DOHH2 (cell line): ENCODE data around the gene DNAJC15.

ENCODE experiments used
- H3F3A ChIP-seq: fragments of 200-600 bp; sonication (generic), shearing (Covaris generic); 2 replicates; pipeline ENCODE4 v1.6.0; 2016; ENCODE audit warnings: antibody characterized with exemption, mild to moderate bottlenecking; ENCODE audit not compliant: control insufficient read depth, insufficient read depth
- H3K27ac ChIP-seq: fragments of 200-600 bp; sonication (generic); 2 replicates; pipeline ENCODE4 v1.5.1; 2014; ENCODE audit warnings: low read depth, mild to moderate bottlenecking, low read length, moderate library complexity
- H3K27me3 ChIP-seq: fragments of 200-600 bp; sonication (generic); 2 replicates; pipeline ENCODE4 v1.6.1; 2014; ENCODE audit warnings: mild to moderate bottlenecking, low read length, mixed read lengths; ENCODE audit not compliant: control insufficient read depth
- H3K36me3 ChIP-seq: fragments of 200-600 bp; sonication (generic); 2 replicates; pipeline ENCODE4 v1.6.1; 2014; ENCODE audit warnings: mild to moderate bottlenecking, low read length, moderate library complexity, mixed read lengths; ENCODE audit not compliant: control insufficient read depth
- H3K4me1 ChIP-seq: fragments of 200-600 bp; sonication (generic); 2 replicates; pipeline ENCODE4 v1.6.1; 2014; ENCODE audit warnings: mild to moderate bottlenecking, low read length, mixed read lengths; ENCODE audit not compliant: control insufficient read depth
- H3K4me2 ChIP-seq: fragments of 200-600 bp; sonication (generic); 2 replicates; pipeline ENCODE4 v1.6.0; 2014; ENCODE audit warnings: mild to moderate bottlenecking, low read length, moderate library complexity
- H3K4me3 ChIP-seq: fragments of 200-600 bp; sonication (generic); 2 replicates; pipeline ENCODE4 v1.5.1; 2014; ENCODE audit warnings: mild to moderate bottlenecking, low read length, mixed read lengths
- H3K79me2 ChIP-seq: fragments of 200-600 bp; sonication (generic); 2 replicates; pipeline ENCODE4 v1.6.1; 2014; ENCODE audit warnings: mild to moderate bottlenecking, low read length, mixed read lengths; ENCODE audit not compliant: control insufficient read depth
- H3K9me2 ChIP-seq: fragments of 200-600 bp; sonication (generic); replicated peaks from 2 replicates; pipeline ENCODE4 v1.6.1; 2014; ENCODE audit warnings: mild to moderate bottlenecking, low read length, mixed read lengths; ENCODE audit not compliant: control insufficient read depth
- H3K9me3 ChIP-seq: fragments of 200-600 bp; sonication (generic); 2 replicates; pipeline ENCODE4 v1.6.1; 2014; ENCODE audit warnings: antibody characterized with exemption, low read length, mixed read lengths; ENCODE audit not compliant: control insufficient read depth, insufficient read depth
- H4K20me1 ChIP-seq: fragments of 200-600 bp; sonication (generic); 2 replicates; pipeline ENCODE4 v1.6.0; 2014; ENCODE audit warnings: low read depth, mild to moderate bottlenecking, antibody characterized with exemption, low read length, moderate library complexity; ENCODE audit not compliant: control insufficient read depth, insufficient read depth
- EZH2phosphoT487 ChIP-seq: fragments of 200-600 bp; sonication (generic); IDR thresholded peaks from 2 replicates; pipeline ENCODE4 v1.6.1; 2017; ENCODE audit warnings: borderline replicate concordance, mild to moderate bottlenecking, antibody characterized with exemption, low read length, moderate library complexity, mixed read lengths
- TF ChIP-seq, protein P1 (sequence below): fragments of 200-600 bp; sonication (generic); IDR thresholded peaks from one replicate; pipeline ENCODE4 v1.5.1; 2014; ENCODE audit warnings: antibody characterized with exemption, mild to moderate bottlenecking, low read depth, low read length; ENCODE audit not compliant: poor library complexity, severe bottlenecking

Gene DNAJC15

DNA sequence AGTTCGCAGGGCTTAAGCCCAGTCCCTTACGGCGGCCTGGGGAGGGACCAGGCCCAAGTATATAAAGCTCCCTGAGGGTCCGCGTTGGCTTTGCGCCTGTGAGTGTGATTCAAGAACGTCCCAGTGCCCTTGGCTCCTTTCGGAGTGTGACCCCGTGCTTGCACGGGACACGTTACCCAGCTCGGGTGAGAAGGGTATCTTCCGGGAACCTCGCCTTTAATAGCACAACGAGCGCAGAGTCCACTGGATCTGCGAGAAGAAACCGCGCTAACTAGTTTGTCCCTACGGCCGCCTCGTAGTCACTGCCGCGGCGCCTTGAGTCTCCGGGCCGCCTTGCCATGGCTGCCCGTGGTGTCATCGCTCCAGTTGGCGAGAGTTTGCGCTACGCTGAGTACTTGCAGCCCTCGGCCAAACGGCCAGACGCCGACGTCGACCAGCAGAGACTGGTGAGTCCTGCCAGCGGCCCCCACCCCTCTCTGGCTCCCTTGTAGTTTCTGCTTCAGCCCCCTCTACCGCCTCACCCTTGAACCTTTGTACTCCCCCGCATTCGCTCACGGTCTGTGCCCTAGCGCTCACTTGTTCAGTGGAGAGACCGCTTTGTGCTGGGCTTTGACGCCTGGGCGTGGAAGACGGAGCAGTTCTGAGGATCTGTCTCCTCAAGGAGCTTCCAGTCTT lies at the start of gene DNAJC15:
TSS of gene DNAJC15 (plus strand) at position 298 of the 675 bp plus-strand sequence. CDS start at position 339, 41 bp downstream.
- Histone ChIP-seq H3K9me2 (no peaks in the 10 kb centered on the region), H3K4me3 (peak within 1 kb of the TSS; percentile 96), H3K79me2 (peaks cover 50% of the 10 kb centered on the region), H3K4me1 (peaks cover 36% of the 10 kb centered on the region), H3K4me2 (peak within 1 kb of the TSS; percentile 99), H3K27ac (peak within 1 kb of the TSS; percentile 79), H3K36me3 (peaks cover 29% of the 10 kb centered on the region), H3K27me3 (no peaks in the 10 kb centered on the region), H4K20me1 (no peaks in the 10 kb centered on the region), H3K9me3 (no peaks in the 10 kb centered on the region), H3F3A (no peaks in the 10 kb centered on the region)
- TF ChIP-seq, protein P1, sequence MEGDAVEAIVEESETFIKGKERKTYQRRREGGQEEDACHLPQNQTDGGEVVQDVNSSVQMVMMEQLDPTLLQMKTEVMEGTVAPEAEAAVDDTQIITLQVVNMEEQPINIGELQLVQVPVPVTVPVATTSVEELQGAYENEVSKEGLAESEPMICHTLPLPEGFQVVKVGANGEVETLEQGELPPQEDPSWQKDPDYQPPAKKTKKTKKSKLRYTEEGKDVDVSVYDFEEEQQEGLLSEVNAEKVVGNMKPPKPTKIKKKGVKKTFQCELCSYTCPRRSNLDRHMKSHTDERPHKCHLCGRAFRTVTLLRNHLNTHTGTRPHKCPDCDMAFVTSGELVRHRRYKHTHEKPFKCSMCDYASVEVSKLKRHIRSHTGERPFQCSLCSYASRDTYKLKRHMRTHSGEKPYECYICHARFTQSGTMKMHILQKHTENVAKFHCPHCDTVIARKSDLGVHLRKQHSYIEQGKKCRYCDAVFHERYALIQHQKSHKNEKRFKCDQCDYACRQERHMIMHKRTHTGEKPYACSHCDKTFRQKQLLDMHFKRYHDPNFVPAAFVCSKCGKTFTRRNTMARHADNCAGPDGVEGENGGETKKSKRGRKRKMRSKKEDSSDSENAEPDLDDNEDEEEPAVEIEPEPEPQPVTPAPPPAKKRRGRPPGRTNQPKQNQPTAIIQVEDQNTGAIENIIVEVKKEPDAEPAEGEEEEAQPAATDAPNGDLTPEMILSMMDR: peak; percentile 21
- no peak for TF ChIP-seq EZH2phosphoT487

DNA sequence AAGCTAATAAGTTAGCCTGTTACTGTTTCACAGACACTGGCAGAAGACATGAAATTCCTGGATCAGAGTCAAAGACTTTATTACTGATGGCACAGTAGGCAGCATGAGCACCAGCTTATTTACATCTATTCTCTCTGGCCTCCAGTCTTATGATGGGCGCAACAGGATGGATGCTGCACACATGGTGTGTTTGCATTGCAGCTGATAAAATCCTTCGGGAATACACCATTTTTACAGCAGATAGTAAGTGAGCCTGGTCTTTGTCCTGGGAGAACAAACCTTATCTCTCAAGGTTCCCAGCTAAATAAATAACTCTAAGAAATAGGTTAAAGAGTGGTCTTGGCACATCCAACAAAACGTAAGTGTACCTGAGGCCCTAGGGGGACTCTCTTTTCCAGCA lies 47.3 kb upstream of the DNAJC15 start:
- H3K27me3 ChIP-seq: no peaks in the 10 kb centered on the region
- H4K20me1 ChIP-seq: no peaks in the 10 kb centered on the region
- peaks cover 26% of the 10 kb centered on the region for H3K4me1 ChIP-seq
- TF ChIP-seq EZH2phosphoT487: no peak
- no peaks in the 10 kb centered on the region for H3K79me2 ChIP-seq
- no peaks in the 10 kb centered on the region for H3K9me3 ChIP-seq
- H3K27ac ChIP-seq: no peak overlapping the region
- 0 out of 2 replicates have a peak, but pooled peaks cover 2% of the 10 kb centered on the region for H3F3A ChIP-seq
- H3K4me3 ChIP-seq: no peak overlapping the region
- H3K36me3 ChIP-seq: no peaks in the 10 kb centered on the region
- no peak overlapping the region for H3K4me2 ChIP-seq
- H3K9me2 ChIP-seq: no peaks in the 10 kb centered on the region

DNA sequence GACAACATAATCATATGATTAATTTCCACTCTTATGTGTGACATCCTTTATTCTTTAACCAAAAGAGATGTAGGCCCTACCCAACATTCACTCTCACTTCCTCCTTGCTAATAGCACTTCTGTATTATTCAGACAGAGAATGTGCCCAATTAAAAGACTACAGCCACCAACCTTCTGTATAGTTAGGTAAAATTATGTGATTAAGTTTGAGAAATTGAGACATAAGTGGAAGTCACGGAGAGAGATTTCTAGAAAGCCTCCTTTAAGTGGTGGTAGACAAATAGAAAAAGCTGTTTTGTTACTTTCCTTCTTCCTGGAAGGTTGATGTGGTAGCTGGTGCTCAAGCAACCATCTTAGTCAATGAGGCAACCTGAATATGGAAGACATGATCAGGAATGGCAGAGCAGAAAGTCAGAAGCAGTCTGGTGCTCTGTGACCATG lies 46.1 kb upstream of the DNAJC15 start:
- Histone ChIP-seq H3K4me2 (peak overlapping the region; percentile 1; the same call in 1 of the 2 replicates), H3K9me2 (no peaks in the 10 kb centered on the region)

DNA sequence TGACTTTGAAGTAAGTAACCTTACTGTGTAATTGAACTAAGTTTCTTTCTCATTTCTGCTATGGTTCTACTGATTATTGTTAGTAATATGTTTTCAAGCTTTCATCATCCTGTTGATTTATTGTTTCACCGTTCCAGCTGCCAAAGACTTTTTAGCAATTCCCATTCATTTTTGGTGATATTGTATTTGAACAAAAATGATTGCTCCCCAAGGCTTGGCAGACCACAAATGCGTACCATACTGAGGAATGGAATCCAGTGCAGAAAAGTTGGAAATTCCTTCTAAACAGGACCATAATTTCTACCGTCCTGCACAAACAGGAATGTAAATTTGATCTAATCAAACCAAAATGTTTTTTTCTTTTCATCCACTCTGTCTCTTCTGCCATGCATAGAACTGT lies 42.1 kb upstream of the DNAJC15 start:
- TF ChIP-seq, protein P1: no peak
- TF ChIP-seq EZH2phosphoT487: no peak
- Histone ChIP-seq H3K79me2 (no peaks in the 10 kb centered on the region), H3K27me3 (no peaks in the 10 kb centered on the region), H3K9me3 (no peaks in the 10 kb centered on the region), H3K9me2 (no peaks in the 10 kb centered on the region), H3K4me1 (peaks cover 16% of the 10 kb centered on the region), H3K4me3 (no peak overlapping the region), H3K27ac (no peak overlapping the region), H3K36me3 (no peaks in the 10 kb centered on the region), H3F3A (0 out of 2 replicates have a peak, but pooled peaks cover 2% of the 10 kb centered on the region), H3K4me2 (no peak overlapping the region), H4K20me1 (no peaks in the 10 kb centered on the region)

More for the DNA sequence above, 46.1 kb upstream of the DNAJC15 start:
- H3K4me3 ChIP-seq: no peak overlapping the region
- no peaks in the 10 kb centered on the region for H3K36me3 ChIP-seq
- no peaks in the 10 kb centered on the region for H3K9me3 ChIP-seq
- H3F3A ChIP-seq: 0 out of 2 replicates have a peak, but pooled peaks cover 2% of the 10 kb centered on the region
- peaks cover 14% of the 10 kb centered on the region for H3K4me1 ChIP-seq
- 0 out of 2 replicates have a peak overlapping the region, but pooled peaks have one; percentile 8 for H3K27ac ChIP-seq
- H3K27me3 ChIP-seq: no peaks in the 10 kb centered on the region
- H4K20me1 ChIP-seq: no peaks in the 10 kb centered on the region
- TF ChIP-seq, protein P1: no peak
- no peak for TF ChIP-seq EZH2phosphoT487
- no peaks in the 10 kb centered on the region for H3K79me2 ChIP-seq
